ENCODE data around the gene PLCH2.

DNA sequence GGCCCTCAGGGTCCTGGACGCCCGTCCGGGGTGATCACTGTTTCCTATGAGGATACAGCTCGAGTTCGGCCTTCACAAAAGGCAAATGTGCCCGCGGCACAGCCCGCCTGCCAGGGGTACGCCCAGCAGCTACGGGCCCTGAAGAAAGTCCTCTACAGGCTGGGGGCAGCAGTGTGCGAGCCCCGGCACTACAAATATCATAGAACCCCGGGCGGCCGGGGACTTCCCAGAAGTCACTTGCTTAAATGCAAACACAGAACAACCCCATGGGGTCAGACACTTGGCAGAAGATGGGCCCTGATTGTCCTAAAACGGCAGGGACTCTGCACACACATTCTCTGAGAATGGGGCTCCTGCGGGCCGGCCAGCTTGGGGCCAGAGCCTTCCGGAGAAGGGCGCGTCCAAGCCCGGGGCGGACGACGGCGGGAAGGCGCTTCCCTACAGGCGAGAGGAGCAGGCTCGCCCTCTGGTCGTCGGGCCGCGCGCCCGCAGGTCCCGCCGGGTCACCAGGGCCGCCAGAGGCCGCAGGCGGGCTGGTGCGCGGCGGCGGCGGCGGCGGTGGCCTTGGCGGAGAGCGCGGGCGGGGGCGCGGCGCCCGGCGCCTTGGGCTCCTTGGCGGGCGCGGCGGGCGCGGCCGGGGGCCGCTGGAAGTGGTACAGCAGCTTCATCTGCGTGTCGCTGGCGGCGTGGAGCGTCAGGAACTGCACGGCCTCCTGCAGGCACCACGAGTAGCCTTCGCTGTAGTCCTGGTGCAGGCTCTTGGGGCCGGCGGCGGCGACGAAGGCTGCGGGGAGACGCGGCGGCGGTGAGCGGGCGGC, 53.1 kb downstream of the PLCH2 start:
- TF ChIP-seq, protein P1, sequence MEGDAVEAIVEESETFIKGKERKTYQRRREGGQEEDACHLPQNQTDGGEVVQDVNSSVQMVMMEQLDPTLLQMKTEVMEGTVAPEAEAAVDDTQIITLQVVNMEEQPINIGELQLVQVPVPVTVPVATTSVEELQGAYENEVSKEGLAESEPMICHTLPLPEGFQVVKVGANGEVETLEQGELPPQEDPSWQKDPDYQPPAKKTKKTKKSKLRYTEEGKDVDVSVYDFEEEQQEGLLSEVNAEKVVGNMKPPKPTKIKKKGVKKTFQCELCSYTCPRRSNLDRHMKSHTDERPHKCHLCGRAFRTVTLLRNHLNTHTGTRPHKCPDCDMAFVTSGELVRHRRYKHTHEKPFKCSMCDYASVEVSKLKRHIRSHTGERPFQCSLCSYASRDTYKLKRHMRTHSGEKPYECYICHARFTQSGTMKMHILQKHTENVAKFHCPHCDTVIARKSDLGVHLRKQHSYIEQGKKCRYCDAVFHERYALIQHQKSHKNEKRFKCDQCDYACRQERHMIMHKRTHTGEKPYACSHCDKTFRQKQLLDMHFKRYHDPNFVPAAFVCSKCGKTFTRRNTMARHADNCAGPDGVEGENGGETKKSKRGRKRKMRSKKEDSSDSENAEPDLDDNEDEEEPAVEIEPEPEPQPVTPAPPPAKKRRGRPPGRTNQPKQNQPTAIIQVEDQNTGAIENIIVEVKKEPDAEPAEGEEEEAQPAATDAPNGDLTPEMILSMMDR (IDR thresholded peaks at IDR 0.05): peak in 2 of 4 donors; percentile 5 to 33
- no peak for TF ChIP-seq POLR2A (IDR thresholded peaks at IDR 0.05)

All from right lobe of liver (tissue), 4 donors.